ENCODE data around the gene PDHB.

DNA sequence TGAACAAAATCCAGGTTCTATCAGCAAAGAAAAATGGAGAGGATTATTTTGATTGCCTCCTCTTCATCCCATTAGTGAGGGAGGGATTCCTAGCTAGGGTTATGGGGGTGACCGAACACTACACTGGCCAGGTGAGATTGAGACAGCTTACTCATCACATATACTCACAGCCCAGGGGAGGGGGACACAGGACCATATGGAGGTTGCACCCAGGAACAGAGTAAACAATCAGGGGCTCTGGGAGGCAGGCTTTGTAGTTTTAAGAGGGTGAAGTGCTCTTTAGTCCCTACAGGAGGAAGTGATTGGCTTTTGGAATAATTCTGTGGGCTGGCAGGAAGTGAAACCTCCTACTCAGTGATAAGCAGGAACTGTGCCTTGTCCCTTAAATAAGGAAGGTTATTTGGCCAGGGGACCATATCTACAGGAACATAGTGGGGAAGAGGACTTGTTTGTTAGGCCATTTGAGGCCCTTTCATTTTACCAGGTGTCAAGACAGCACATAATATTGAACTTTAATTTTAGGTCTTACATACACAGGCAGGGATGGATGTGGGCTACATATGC lies 40.8 kb upstream of the PDHB start:
- TF ChIP-seq, protein P1, sequence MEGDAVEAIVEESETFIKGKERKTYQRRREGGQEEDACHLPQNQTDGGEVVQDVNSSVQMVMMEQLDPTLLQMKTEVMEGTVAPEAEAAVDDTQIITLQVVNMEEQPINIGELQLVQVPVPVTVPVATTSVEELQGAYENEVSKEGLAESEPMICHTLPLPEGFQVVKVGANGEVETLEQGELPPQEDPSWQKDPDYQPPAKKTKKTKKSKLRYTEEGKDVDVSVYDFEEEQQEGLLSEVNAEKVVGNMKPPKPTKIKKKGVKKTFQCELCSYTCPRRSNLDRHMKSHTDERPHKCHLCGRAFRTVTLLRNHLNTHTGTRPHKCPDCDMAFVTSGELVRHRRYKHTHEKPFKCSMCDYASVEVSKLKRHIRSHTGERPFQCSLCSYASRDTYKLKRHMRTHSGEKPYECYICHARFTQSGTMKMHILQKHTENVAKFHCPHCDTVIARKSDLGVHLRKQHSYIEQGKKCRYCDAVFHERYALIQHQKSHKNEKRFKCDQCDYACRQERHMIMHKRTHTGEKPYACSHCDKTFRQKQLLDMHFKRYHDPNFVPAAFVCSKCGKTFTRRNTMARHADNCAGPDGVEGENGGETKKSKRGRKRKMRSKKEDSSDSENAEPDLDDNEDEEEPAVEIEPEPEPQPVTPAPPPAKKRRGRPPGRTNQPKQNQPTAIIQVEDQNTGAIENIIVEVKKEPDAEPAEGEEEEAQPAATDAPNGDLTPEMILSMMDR (IDR thresholded peaks at IDR 0.05 in 8 of 11, conservative IDR thresholded peaks at IDR 0.05 in 3 of 11), result no peak
- TF ChIP-seq POLR2AphosphoS5 (IDR thresholded peaks at IDR 0.05), result no peak

Data from spleen (tissue), 7 donors.